ENCODE measurements around the gene UTP11. TPM values are rescaled to one million over a fixed set of nuclear protein-coding genes. Genes with fewer than 3 reads are reported as not detected.

UTP11 gene
- total RNA-seq, 6 experiments from 2014 or later, result 6.8 to 33.1 (median 12.8) TPM

DNA sequence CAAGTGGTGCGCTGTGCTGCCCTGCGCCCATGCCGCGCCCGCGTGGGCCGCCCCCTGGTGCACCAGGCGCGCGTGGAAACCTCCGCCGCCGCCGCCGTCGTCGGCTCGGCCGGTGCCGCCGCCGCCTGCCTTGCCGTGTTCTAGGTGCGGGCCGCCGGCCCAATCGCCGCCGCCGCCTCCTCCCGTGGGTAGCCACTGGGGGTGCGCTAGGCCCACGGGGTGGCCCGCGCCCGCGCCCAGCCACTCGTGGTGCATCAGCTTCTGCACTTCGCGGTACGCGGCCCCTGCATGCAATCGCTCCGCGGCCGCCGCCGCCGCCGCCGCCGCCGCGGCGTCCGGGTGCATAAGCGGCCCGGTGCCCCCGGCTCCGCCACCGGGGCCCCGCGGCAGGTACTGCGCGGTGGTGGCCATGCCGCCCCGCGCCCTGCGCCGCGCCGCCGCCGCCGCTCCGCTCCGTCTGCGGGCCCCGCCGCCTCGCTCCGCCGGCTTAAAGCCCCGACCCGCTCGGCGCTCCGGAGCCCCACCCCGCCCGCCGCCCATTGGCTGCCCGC, 33.9 kb downstream of the UTP11 start, which contains the start of gene POU3F1:
TSS of gene POU3F1 (minus strand) at position 461 of the 551 bp plus-strand sequence. CDS start at position 411, 50 bp downstream.
- H3K9me3 ChIP-seq, result no peaks in the 10 kb centered on the region
- TF ChIP-seq, protein P1, sequence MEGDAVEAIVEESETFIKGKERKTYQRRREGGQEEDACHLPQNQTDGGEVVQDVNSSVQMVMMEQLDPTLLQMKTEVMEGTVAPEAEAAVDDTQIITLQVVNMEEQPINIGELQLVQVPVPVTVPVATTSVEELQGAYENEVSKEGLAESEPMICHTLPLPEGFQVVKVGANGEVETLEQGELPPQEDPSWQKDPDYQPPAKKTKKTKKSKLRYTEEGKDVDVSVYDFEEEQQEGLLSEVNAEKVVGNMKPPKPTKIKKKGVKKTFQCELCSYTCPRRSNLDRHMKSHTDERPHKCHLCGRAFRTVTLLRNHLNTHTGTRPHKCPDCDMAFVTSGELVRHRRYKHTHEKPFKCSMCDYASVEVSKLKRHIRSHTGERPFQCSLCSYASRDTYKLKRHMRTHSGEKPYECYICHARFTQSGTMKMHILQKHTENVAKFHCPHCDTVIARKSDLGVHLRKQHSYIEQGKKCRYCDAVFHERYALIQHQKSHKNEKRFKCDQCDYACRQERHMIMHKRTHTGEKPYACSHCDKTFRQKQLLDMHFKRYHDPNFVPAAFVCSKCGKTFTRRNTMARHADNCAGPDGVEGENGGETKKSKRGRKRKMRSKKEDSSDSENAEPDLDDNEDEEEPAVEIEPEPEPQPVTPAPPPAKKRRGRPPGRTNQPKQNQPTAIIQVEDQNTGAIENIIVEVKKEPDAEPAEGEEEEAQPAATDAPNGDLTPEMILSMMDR (IDR thresholded peaks at IDR 0.05), result no peak
- no peak for TF ChIP-seq POLR2A (IDR thresholded peaks at IDR 0.05)
- DNase-seq (no peak), ATAC-seq (no peak)
- no CpG with 5 or more reads among the region's 92 CpGs for WGBS (ENCODE audit: insufficient coverage, low coverage, low lambda C conversion rate, missing lambda C conversion rate)
- no peaks in the 10 kb centered on the region for H3K36me3 ChIP-seq
- H3K27me3 ChIP-seq, result peaks cover 10 to 17% of the 10 kb centered on the region in 2 donors
- intact Hi-C loops (cut with DNase I), result loop anchor here in 1 of 2 donors (10.0 kb wide), 1 partner anchor 98 kb away; no protein-coding TSS in a partner anchor
- no peak within 1 kb of the TSS for H3K27ac ChIP-seq
- peaks cover 0 to 7% (median 3%) of the 10 kb centered on the region in 4 donors for H3K4me1 ChIP-seq
- H3K4me3 ChIP-seq, result peak within 1 kb of the TSS; percentile 32 to 54 (median 49)

DNA sequence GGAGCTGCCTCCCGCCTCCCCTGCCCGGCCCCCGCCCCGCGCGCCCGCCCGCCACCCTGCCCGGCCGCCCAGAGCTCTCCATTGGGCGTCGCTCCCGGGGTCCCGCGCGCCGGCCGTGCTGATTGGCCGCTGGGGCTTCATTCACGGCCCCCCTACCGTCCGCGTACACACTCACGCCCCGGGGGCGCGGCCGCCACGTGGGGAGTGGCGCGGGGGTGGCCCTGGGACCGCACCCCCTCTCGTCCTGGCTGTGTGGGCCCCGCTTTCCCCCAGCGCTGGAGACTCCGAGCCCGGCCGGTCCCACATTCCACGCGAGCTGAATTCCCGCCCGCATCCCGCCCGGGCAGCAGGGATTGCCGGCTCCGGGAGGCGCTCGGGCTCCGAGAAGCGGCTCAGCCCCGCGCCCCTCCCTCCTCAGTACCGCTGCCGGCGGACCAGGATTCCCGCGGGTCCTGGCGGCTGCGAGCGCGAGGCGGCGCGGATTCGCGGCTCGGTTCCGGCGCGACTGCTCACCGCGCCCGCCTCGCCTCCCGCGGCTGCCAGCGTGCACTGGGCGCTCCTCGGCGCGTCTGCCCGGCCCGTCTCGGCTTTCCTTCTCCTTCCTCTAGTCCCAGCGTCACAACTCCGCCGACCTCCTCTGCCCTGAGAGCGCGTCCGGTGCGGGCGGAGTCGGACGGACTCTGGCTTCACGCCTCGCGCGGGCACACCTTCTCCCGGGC, 34.5 kb downstream of the UTP11 start:
- no peak overlapping the region for H3K27ac ChIP-seq
- WGBS (ENCODE audit: insufficient coverage, low coverage, low lambda C conversion rate, missing lambda C conversion rate), result 0% methylated on average over 6 of the region's 99 CpGs
- no peaks in the 10 kb centered on the region for H3K36me3 ChIP-seq
- ATAC-seq (peak; percentile 90 to 92 (median 91)), DNase-seq (peak; percentile 76 to 90 (median 87))
- H3K9me3 ChIP-seq, result no peaks in the 10 kb centered on the region
- H3K27me3 ChIP-seq, result peaks cover 10 to 17% of the 10 kb centered on the region in 2 donors
- peak overlapping the region; percentile 32 to 54 (median 49) for H3K4me3 ChIP-seq
- TF ChIP-seq, protein P1 (IDR thresholded peaks at IDR 0.05), result no peak
- TF ChIP-seq POLR2A (IDR thresholded peaks at IDR 0.05), result no peak
- peaks cover 0 to 7% (median 3%) of the 10 kb centered on the region in 4 donors for H3K4me1 ChIP-seq
- intact Hi-C loops (cut with DNase I), result loop anchor here in 1 of 2 donors (10.0 kb wide), 1 partner anchor 98 kb away; no protein-coding TSS in a partner anchor

DNA sequence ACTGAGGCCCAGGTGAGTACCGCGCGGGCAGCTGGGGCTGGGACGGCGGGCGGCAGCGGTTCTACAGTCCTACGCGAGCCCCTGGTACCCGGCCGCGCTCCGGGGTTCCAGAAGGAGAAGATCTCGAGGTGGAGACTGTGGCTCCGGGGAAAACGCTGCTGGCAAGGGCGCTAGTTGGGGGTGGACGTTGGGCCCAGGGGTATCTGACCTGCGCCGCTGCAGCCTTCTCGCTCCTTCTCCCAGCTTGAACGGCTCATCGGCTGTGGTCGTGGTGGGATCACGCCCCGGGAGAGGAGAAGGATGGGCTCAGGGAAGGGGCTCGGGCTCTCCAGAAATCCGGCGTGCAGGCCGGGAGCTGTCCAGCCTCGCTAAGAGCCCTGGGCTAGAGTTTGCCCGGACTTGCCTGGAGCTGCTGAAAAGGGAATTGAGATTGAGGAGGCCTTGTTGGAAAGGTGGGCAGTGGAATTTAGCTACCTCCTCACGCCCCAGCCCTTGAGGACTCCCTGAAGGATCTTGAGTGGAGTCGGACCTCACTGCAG, 35.1 kb downstream of the UTP11 start:
- Histone ChIP-seq H3K27ac (no peak overlapping the region), H3K36me3 (no peaks in the 10 kb centered on the region), H3K9me3 (no peaks in the 10 kb centered on the region), H3K27me3 (peaks cover 10 to 17% of the 10 kb centered on the region in 2 donors), H3K4me1 (peaks cover 0 to 7% (median 3%) of the 10 kb centered on the region in 4 donors), H3K4me3 (peak overlapping the region; percentile 32 to 54 (median 49))
- ATAC-seq (no peak), DNase-seq (no peak)
- 7% methylated on average over 3 of the region's 34 CpGs for WGBS (ENCODE audit: insufficient coverage, low coverage, low lambda C conversion rate, missing lambda C conversion rate)
- TF ChIP-seq, protein P1 (IDR thresholded peaks at IDR 0.05), result no peak
- TF ChIP-seq POLR2A (IDR thresholded peaks at IDR 0.05), result no peak
- intact Hi-C loops (cut with DNase I), result loop anchor here in 1 of 2 donors (10.0 kb wide), 1 partner anchor 97 kb away; no protein-coding TSS in a partner anchor

DNA sequence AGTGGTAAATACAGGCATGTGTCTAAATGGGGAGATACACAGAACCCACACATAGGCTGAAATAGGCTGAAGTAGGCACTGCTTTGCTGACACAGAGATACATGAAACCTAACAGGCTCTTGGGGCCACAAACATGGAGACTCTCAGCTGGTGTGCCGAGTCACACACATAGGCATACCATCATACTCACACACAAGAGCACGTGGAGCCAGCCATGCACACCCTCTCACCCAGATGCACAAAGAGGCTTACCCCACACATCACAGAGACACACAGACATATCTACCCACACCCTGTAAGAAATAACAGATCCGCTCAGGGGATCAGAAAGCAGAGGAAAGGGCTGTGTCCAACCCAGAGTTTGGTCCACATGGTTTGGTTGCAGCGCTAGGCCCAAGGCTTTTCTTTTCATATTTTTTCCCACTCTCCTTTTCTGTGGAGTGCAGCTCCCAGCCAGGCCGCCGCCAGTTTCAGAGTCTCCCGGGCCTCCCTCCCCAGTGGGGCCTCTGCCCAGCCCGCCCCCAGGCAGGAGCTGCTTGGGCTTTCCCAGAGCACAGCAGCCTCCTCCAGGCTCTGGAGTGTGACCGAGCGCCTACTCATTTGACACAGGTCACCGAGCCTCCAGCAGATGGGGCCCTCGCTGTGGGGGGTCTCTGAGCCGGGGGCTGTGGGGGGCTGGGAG, 38.0 kb downstream of the UTP11 start:
- DNase-seq (no peak), ATAC-seq (no peak)
- Histone ChIP-seq H3K4me1 (no peaks in the 10 kb centered on the region), H3K9me3 (no peaks in the 10 kb centered on the region), H3K36me3 (no peaks in the 10 kb centered on the region), H3K27me3 (no peaks in the 10 kb centered on the region), H3K4me3 (no peak overlapping the region), H3K27ac (no peak overlapping the region)
- intact Hi-C loops (cut with DNase I), result no loop called here
- WGBS (ENCODE audit: insufficient coverage, low coverage, low lambda C conversion rate, missing lambda C conversion rate), result 59% methylated on average over 6 of the region's 13 CpGs
- TF ChIP-seq, protein P1 (IDR thresholded peaks at IDR 0.05), result no peak
- TF ChIP-seq POLR2A (IDR thresholded peaks at IDR 0.05), result no peak
